Measurements from ENCODE around the gene NKD1.

Gene NKD1

DNA sequence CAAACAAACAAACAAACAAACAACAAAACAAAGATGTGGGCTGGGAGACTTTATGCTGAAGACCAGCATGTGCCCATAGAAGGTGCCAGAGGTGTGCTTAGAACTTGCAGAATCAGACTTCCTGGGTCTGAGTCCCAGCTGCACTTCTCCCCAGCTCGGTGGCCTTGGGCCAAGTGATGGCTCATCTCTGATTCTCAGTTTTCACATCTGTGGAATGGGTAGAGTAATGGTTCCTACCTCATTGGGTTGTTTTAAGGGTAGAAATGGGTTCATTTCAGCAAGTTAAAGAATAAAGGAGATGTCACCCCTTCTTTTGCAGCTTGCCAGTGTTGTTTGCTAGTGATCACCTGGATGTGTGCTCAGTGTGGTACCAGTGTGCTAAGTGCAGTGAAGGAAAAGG lies 10.7 kb downstream of the NKD1 start:
- no peak for DNase-seq (ENCODE audit: low read depth, low spot score)

DNA sequence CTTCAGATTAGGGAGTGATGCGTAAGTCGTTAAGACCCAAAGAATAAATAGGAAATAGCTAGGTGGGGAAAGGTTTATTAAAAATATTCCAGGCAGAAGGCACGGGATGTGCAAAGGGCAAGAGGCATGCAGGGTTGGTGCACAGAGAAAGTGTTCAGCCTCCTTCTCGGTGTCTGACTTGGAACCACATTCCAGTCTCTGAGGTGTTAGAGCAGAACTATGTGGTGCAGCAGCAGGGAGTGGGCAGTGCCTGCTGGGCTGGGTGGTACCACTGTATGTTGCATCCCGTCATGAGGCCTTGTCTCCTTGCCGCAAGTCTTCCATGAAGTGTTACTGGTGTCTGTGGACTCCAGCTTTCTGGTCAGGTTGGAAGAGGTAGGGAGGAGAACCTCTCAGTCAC lies 11.1 kb downstream of the NKD1 start:
- DNase-seq (ENCODE audit: low read depth, low spot score) = no peak

DNA sequence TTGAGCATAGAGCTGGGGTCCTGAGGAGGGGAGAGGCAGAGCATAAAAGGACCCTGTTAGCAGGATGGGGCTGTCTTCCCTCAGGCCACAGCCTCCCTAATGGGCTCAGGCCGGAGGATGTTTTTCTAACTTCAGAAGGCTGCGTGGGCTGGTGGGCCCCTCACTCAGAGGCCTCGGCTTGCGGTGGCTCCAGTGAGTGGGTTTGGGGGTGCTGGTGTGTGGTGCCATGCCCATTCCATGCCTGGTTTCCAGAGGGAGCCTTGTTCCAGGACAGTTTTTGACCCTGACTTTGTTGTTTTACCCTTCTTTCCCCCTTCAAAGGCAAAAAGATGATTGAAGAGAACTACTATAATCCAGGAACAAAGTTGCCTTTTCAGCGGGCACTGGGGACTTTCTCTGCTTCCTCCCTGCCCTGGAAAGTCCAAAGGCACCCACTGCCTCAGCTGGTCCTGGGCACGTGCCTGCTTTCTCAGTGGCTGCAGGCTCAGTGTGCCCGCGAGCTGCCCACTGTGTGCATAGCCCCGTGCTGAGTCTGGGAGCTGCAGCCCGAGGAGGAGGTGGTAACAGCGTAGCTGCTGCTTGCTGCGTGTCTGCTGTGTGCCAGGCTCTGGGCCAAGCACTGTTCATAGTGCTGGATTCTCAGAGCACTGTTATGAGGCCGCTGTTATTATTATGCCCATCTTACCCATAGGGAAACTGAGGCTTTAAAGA lies 11.8 kb downstream of the NKD1 start:
- DNase-seq (ENCODE audit: low read depth, low spot score) = no peak

DNA sequence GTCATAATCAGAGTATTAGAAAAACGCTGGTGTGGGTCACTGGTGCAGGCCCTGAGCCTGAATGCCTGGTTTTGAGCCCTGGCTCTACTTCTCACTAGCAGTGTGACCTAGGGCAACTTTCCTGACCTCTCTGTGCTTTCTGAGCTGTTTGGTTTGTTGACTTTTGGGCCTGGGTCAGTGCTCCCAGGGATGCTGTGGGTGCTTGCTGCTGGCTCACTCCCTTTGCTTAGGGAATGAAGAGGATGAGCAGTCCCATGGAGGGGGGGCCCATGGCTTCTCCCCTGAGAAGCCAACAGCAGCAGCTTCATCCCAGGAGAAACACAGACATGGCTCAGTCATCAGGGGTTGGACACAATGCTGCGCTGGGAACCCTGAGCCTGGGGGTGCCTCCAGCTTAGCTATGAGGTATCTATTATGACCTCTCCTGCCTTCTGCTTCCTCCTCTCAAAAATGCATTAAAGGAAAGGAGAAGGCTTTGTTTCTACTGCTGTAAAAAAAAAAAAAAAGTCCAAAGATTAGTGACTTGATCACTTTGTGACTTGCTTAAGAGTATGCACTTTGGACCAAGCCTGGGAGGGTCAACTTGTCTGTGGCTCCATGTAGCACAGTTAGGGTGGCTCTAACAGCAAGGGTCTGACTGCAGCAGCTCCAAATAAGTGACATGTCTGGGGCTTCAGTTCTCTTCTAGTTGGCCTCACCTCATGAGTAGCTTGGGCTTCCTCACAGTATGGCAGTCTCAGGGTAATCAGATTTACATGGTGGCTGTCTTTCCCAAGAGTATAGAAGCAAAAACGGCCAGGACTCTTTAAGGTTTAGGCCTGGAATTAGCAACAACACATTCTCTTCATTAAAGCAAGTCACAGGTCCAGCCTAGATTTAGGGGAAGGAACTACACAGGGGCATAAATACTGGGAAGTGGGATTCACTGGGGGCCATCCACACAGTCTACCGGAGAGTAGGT lies 13.0 kb downstream of the NKD1 start:
- DNase-seq (ENCODE audit: low read depth, low spot score) = no peak

DNA sequence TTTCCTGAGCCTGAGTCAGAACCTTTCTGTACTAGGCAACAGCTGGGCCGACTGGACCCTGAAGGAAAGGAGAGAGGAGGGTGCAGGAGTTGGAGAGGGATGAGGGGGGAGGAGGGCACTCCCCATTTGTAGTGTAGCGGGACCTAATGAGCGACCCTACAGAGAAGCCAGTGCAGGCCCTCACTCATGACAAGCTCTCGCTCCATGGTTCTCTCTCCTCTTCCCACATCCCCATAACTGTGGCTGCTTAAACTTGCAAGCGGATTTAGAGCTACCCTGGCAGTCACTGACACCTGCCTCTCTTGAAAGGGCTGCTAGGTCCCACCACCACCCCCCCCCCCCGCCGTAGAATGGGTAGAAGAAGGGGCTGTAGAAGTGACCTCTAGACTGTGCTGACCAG lies 14.5 kb downstream of the NKD1 start:
- DNase-seq (ENCODE audit: low read depth, low spot score) = no peak

DNA sequence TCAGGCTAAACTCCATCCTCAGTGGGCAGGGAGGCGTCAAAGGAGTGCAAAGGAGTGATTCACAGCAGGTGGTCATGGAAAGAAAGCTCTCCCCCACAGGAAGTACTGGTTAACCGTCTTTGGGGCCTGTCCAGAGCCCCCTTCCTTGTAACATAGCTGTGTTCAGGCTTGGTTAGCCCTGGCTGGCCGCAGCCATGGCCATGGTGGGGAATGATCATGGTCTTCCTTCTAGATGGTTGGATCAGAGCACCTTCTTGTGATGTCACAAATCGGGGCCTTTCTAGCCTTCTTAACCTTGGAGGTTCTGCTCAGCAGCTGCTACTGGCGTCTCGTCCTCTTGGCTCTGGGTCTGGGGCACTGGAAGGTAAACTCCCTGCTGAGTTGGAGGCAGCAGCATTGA lies 15.8 kb downstream of the NKD1 start:
- no peak for DNase-seq (ENCODE audit: low read depth, low spot score)

DNA sequence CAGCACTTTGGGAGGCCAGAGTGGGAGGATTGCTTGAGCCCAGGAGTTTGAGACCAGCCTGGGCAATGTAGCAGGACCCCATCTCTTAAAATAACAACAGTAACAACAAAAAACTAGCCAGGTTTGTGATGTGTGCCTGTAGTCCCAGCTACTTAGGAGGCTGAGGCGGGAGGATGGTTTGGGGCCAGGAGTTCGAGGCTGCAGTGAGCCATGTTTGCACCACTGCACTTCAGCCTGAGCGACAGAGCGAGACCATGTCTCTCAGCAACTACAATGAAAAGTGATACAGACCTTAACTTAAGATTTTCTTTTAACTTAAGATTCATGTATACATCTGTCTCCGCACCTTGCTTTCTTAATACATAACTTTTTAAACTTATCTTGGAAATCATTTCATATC lies 17.2 kb downstream of the NKD1 start:
- DNase-seq (ENCODE audit: low read depth, low spot score) = no peak

DNA sequence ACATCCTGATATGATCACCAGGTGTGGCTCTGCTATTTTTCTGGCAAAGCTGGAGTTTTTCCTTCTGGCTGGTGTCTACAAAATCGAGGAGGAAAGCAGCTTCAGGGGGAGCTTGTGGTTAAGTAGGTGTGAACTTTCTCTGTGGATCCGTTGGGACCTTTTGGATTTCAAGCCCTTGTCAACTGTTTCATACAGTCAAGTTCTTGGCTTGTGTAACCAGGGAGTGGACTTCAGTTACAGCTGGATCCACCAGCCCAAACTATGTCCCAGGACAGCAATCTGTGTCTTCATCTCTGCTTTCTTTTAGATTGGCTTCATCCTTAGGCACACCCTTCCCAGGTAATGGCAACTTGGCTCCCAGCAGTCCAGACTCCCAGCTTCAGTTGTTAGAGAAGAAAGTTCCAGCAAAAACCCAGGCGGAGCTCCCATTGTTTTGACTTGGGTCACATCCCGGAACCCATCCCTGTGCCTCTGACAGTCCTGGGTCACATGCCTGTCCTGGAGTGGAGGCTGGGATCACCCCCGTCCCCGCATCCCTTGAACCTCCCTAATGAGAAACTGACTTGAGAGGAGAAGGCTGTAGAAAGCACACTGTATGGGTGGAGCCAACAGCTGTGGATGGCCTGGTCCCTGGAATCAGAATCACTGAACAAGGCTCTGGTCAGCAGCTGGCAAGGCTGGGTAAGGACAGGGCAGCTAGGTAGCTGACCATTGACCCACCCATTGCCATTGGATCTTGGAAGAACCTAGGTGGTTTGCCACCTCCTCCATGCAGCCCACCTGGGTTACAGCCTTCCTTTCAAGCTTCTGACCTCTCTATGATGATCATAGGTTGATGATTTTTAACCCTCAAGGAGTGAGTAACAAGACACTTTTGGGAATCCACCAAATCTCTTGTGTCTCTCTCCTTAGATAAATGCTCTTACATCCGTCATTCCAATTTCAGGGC lies 18.1 kb downstream of the NKD1 start:
- no peak for DNase-seq (ENCODE audit: low read depth, low spot score)

DNA sequence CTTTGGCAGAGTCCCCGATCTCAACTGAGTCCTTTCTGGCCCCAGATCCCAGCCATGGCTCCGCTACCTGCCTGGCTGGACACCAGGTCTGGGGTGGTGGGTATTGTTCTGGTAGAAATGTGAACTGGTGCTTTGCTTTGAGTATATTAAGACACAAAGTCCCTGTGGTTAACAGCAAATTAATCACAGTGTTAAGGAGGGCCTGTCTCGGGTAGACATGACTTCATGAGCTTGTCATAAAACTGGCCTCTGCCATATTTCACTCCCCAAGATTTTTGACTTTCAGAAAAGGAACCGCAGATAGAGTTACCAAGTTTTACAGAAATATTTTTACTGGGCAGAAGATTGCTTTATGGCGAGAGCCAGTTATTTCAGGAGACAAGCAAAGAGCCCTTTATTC lies 19.5 kb downstream of the NKD1 start:
- no peak for DNase-seq (ENCODE audit: low read depth, low spot score)

DNA sequence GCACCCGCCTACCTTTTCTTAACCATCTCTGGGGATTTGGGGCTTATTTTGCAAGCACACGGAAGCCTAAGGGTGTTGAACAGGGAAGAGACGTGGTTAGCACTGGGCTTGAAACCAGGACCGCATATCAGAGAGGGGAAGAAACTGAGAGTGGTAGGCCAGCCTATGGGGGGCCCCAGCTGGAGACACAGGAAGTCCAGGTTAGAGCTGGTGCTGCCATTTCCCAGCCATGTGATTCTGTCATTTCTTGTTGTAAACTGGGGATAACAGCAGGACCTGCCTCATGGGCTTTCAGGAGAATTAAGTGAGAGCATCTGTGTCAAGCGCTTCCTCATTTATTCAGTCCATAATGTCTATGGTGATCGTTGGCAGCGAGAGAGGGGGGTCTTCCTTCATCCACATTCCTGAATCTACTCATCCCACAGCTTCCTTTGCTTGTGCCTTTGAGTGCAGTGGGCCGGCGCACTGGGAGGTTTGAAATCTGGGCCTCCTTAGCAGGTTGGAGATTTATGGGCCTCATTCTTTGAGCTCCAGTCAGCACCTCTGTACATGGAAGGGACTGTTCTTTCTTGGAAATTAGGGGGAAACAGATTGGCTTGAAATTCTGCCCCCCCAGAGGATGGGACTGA lies 20.1 kb downstream of the NKD1 start:
- no peak for DNase-seq (ENCODE audit: low read depth, low spot score)

DNA sequence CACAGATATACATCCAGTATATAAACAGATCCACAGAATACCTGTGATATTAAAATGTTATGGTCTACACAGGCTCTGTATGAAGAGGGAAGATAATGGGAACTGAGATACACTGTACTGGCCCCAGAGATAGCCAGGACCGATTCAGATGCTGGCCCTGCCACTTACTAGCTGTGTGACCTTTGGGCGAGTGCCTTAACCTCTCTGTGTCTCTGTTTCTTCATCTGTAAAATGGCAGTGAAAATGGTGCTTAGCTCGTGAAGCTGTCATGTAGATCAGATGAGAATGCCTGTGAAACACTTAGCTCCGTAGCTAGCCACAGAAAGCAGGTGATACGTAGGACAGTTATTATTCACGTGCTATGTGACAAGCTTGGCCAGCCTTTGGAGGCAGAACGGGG lies 22.2 kb downstream of the NKD1 start:
- DNase-seq (ENCODE audit: low read depth, low spot score) = no peak

DNA sequence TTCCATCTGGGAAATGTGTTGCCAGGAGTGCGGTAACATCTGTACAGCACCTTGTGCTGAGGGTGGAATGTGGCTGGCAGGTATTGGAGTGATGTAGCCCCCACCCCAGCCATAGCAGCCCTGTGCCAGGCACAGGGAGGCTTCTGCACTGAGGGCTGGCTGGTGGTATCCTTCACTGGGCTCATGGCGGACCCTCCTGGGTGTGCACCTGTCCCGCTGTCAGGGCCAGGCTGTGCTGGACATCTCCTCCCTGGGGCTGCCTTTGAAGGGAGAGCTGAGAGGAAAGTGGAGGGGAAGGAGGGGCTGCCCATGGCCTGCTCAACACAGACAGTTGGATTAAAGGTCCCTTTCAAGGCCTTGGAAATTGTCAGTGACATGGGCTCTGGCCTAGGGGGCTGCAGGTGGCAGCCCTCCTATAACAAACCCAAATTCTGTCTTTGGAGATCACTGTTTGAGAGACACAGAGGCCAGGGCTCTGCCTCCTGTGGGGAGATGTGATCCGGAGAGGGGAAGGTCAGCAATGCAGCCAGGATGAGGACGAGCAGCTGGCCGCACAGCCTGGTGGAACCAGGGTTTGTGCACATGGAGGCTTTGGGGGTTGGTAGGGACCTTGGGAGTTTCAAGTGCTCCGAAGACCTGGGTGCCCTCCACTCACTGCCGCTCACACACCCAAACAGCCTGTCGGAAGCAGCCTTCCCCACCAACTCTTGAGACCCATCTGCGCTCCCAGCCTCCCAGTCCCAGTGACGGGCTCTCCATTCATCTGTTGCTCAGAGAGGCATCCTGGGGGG lies 22.8 kb downstream of the NKD1 start:
- no peak for DNase-seq (ENCODE audit: low read depth, low spot score)

DNA sequence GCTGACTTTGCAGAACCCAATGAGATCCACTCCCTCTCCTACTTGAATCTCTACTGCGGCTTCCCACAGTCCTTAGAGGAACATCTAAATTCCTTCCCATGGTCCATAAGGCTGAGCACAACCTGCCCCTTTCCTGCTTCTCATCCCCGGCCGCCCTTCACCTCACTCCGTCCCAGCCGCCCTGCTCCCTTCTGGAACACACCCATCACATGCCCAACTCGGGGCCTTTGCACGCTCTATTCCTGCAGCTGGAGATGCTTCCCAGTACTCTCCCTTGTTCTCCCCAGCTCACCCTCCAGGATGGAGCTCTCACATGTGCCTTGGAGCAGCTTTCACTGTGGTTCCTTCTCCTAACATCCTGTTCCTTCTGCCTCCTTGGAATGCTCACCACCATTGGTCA lies 23.6 kb downstream of the NKD1 start:
- DNase-seq (ENCODE audit: low read depth, low spot score) = no peak

DNA sequence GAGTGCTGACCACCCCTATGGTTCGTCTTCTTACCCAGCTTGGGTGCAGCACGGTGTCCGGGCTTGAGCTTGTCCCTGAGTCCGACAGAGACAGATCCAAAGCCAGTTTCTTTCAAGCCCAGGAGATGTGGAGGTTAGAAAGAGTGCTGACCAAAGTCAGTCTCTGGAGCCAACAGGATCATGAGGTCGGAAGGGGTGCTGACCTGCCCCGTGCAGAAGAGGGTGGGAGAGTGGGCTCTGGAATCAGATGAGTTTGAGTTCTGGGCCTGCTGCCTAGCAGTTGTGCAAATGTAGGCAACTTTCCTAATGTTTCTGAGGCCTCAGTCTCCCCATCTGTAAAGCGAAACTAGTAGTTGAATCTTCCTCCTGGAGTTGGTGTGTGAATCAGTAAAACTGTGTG lies 24.5 kb downstream of the NKD1 start:
- no peak for DNase-seq (ENCODE audit: low read depth, low spot score)

DNA sequence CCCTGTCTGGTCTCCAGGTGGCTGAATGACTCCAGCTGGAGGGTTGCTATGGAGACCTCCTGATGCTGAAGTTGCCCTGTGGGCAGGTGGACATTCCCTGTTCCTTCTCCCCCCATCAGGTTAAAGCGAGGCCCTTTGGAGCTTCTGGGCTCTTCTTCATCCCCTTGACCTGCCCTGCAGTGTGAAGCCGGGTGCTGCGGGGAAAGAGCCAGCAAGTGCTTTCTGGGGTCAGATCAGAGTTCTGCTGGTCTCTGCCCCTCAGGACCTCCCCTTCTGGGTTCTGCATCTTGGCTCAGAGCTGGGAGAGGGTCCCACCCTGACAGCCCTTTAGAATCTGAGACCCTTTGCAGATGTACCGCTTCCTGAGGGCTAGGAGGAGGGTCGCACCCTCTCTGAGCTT lies 25.1 kb downstream of the NKD1 start:
- no peak for DNase-seq (ENCODE audit: low read depth, low spot score)

DNA sequence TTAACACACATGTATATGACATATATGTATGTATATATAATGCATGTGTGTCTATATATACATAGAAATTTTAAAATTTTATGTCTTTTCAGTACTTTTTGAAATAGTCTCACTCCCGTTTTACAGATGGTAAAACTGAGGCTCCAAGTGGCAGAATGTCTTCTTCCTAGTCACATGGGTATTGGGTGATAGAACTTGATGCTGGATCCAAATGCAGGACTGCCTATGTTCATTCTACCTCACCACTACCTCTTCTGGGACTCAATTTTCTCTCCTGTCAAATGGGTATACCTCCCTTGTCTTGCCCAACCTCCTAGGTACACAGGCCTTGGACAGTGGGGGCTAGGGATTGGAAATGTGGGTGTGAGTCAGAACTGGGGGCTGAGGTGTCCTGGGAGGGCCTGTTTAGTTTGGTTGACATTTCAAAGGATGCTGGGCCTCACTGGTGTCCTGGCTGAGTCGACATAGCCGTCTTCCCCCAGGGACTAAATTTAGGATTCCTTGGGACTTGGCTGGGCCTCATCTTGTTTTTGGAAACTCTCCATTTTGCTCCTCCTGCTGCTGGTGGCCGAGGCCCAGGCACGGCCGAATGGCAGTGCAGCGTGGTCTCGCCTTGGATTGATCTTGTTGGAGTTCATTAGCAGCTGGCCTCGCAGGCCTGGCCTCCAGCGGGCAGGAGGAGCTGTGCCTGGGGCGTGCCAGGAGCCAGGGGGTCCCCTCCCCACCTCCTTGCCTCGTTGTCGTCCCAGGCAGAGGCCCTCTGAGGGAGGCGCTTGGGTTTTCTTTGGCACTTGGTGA lies 25.9 kb downstream of the NKD1 start:
- no peak for DNase-seq (ENCODE audit: low read depth, low spot score)

DNA sequence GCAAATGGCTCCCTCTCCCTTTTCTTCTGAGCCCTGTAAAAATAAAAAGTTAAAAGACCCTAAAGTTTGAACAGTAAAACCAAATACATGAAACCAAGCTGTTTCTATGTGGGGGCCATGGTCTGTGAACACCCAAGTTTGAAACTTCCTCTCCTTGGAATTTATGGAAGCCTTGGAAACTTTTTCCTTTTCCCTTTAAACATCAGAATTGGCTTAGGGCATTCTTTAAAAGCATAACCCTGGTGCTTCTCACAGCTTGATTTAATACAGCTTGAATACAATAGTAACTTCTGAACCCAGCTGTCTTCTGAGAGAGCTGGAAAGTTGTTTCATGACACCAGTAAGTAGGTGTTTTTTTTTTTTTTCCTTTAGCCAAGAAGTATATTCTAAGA lies 26.5 kb downstream of the NKD1 start:
- no peak for DNase-seq (ENCODE audit: low read depth, low spot score)

DNA sequence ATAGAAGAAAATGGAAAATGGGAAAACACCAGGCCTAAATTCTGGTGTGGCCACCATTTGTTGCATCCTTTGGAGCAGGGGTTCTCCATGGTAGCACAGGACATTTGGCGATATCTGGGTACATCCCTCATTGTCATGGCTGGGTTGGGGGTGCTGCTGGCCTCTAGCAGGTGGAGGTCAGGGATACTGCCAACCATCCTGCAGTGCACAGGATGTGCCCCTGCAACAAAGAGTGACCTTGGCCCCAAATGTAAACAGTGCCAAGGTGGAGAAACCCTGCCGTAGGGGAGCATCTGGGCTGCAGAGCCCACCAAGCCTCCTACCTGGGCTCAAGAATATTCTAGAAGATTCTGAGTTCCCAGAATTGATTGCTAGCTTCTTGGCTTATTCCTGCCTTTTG lies 27.5 kb downstream of the NKD1 start:
- no peak for DNase-seq (ENCODE audit: low read depth, low spot score)

DNA sequence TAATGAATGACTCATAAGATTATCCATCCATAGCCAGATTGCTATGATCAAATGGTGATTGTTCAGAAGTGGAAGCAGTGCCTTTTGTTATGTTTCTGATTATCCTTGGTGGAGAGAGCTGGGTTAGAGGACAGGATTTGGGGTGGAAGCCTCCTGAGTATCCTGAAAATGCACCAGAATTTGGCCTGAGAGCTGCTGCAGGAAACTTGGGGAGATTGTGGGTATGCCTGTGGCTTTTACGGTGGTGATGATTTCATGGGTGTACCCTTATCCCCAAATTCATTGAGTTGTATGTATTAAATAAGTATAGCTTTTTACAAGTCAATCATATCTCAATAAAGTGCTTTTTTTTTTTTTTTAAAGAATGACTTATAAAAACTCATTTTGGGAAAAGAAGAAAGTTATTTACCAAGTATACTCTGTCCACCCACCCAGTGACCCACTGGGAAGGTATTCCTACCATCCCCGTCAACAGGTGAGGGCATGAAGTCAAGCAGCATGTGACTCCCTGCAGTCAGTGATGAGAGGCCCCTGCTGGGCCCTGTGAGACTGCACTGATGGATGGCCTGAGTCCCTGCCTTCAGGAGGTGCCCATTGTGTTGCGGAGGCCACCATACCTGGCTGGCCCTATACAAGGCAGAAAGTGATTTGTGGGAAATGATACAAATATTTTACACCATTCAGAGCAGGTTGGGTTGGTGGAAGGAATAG lies 28.4 kb downstream of the NKD1 start:
- DNase-seq (ENCODE audit: low read depth, low spot score) = no peak

Data from smooth muscle cell of the brain vasculature (primary cell).